ENCODE results near the gene GOLGA2.

Gene GOLGA2

DNA sequence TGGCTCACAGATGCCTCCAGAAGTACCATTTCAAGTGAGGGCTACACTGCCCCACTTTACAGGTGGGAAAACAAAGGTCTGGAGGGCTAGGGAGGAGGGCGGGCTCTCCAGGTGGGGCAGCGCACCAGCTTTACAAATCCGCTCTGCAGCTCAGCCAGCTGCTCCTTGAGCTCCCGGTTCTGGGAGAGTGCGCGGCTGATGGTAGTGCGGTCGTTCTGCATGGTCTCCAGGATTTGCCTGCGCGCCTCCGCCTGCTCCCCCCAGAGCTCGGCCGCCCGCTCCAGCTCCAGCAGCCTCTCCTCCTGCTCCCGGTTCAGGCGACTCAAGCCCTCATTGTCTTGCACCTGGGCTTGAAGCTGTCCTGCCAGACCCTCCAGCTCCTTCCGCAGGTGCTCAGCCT is 15.5 kb downstream of the GOLGA2 start:
- DNase-seq, result no peak

DNA sequence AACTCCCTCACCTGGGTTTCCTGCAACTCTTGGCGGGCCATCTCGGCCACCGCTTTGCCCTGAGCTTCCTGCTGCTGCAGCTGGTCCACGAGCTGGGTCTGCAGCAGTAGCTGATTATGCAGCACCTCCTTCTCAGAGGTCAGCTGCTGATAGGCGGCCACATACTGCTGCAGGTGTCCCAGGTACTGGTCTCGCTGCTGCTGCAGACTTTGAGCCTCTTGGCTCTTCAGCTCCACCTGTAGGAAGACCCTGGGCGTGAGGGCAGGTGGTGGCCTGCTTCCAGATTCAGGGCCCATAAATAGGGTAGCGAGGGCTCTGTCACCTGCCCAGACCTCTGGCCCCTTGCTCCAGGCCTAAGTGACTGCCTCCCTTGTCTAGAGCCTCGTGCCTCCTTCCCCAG is 16.7 kb downstream of the GOLGA2 start:
- no peak for DNase-seq

DNA sequence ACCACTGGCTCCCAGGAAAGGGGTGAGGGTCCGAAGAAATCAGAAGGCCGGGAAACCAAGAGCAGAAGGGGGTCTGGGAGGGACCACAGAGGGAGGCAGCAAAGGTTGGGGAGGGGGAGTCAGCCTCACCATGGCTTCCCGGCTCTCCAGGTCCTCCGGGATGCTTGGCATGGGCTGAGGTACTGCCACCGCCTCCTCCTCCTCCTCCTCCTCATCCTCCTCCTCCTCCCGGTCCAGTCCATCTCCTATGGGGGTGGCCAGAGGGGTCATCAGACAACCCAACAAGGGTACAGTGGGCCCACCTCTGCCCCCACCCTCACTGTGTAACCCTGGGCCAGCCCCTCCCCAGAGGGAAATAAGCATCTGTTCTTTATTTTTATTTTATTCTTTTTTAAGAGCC is 17.5 kb downstream of the GOLGA2 start:
- no peak for DNase-seq

DNA sequence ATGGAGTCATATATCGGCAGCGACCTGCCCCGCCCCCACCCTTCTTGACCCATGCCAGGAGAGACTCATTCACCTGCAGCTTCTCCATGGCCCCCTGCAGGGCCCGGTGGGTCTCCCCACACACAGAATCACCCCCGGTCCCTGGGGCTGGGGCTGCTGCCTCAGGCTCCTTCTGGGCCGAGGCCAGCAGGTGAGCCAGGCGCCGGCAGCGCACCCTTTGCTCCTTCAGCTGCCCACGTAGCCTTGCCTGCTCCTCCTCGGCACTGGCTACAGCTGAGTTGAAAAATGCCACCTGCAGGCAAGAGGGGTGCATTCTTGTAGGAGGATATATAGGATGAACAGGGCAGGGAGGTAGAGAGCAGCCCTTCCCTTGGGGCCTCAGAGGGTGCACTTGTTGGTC is 17.9 kb downstream of the GOLGA2 start:
- no peak for DNase-seq

DNA sequence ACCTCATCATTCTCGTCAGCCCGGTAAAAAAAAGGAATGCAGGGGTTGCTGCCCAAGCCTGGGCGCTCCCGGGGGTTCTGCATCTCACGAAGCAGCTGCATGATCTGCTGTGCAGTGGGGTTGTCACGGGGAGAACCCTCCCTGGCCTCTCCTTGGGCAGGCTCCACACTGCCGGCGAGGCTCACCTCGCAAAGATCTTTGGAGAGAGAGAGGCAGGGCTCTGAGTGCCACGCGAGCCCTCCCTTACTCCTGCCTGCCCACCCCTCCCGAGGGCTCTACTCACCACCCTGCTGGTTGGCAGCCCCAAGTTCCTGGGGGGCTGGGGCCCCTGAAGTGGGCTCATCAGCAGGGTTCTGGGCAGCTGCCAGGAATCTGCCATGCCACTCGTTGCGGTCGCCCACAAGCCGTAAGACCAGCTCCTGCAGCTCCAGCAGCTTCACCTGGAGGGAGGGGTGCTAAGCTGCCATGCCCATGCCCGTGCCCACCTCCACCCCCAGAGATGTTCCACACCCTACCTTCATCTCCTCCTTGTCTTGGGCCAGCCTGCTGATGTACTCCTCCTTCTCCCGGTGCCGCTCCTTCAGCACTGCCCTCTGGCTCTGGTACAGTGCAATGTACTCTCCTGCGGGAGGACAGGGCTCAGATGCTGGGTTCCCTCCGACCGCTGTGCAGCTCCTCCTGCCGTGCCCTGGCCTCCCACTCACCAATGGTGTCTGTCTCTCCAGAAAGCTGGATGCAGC is 18.6 kb downstream of the GOLGA2 start:
- DNase-seq, result peak in 1 of 56 donors; percentile 25

DNA sequence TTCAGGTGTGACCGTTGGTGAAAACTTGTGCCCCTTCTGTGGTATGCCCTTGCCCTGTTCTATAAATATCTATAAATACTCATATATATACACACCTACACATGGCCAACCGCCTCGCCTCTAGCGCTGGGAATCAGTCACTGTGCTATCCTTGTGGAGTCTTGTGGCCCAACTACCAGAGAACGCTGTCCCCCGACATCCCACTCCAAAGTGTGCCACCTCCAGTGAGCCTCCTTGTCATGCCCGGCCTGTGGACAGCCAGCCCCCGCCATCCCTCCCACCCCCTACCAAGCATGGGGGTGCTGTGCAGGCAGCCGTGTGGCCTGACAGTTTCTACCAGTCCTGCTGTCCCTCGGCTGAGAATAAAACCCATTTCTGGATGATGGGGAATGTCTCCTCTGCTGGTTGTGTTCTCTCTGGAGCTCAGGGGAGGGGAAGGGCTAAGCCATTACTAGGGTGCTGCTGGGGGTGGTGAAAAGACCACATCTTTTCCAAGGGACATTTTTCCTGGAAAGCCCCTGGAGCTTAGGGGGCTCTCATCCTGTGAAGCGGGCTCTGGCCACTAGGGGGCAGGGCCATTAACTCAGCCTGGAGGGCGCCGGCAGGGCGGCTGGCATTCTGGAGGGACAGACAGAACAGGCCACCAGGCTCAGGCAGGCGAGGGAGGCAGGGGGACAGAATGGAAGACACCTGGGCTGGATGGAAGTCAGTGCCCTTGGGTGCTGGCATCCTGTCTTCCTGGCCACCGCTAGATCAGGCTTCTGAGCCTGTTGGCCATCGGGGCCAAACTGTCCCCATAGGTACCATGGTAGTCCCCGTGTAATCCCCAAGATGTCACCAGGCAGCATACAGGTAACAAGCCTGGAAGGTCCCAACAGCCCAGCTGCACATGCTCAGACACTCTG is 20.7 kb downstream of the GOLGA2 start:
- DNase-seq, result peak in 34 of 56 donors; percentile 5 to 70 (median 23)

DNA sequence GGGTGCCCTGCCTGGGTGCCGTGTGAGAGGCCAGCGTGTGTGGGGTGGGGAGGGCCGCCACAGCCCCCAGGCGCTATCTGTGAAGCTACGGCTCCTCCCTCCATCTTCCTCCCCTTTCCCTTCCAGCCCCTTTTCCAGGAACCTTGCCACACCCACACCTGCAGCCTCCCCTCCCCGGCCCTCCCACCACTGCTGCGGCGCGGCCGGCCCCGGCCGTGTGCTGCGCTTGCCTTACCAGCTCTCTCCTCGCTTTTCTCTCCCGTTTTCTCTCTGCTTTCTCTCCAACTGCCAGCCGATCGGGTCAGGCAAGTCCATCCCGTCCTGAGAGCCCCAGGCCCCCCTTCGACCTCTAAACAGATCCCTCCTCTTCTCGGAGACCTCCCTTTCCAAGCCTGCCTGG is 21.4 kb downstream of the GOLGA2 start:
- DNase-seq, result no peak

DNA sequence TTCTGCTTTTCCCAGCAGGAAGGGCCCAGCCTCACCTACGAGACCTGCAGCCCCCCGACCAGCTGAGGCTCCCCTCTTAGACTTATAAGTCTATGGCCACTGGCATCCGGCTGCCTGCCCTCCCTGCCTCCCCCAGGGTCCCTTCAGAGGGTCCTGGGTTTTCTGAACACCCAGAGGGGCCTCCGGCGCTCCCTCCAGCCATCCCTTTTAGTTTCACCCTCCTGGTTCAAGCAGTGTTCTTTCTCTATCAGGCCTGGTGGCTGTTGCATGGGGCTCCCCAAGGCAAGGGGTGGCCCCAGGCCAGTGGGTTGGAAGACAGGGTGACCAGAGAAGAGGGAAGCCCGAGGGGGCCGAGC is 21.8 kb downstream of the GOLGA2 start:
- no peak for DNase-seq

DNA sequence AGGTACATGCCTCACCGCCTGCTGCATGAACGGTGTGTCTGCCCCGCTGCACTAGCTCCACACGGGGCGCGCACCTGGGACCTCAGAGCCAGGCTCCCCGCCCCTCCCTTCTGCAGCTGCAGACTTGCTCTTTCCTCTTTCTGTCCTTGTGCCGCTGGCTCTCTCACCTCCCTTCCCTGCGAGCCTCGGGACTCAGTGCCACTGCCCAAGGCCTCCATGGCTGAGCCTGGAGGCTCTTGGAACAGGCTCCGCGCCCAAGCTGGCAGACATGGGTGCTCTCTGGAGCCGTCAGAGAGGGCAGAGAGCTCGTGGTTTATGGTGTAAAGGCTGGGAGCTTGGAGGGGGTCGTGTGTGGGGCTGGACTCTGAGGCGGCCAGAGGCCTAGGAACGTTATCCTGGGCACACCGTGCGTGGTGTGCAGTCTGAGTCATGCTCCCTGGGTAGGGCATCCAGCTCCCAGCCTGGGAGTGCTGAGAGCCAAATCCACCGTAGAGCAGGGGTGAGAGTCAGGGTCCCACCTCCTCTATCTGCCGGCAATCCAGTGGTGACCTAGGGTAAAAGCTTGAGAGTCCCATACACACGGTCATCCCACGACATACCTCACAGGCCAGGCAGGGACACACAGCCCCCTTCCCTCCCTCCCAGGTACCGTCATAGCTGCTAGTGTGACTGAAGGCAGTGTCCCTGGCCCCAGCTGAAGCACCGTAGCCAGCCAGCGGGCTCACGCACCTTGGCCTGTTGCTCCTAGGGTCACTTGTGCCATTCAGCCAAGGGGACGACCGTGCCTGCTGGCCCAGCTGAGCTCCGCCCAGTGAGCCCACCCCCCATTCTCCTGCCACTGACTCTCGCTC is 22.4 kb downstream of the GOLGA2 start:
- no peak for DNase-seq

DNA sequence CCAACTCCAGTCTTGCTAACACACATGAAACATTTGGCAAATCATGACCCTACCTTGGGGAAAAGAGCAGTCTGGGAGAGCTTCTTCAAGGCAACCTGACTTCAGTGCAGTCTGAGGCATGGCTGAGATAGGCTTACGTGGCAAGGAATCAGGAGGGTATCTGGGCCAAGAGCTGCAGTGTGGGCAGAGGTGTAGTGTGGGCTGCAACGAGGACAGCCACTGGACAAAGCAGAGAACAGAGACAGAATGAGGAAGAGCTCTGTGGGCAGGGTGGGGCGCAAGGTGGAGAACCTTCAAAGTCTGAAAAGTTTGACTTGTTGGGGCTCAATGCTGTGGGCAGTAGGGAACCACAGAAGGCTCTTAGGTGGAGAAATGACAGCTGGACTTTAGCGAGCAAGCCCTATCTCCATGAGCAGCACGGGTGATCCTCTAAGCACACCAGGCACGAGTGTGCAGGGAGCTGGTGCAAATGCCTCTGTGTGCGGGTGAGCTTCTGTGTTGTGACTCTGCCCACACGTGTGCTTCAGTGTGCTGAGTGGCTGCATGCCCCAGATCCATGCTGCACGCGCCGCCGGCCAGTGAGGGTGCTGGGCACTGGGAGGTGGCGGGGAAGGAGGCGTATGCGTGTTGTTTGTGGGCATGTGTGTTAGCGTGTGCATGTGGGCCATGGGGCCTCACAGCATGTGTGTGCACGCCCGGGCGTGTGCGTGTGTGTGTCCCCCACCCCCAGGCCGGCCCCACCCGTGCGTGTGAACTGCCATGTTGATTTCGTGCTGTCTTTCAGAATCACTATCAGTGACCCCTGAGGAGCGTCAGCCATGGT is 23.3 kb downstream of the GOLGA2 start:
- no peak for DNase-seq

DNA sequence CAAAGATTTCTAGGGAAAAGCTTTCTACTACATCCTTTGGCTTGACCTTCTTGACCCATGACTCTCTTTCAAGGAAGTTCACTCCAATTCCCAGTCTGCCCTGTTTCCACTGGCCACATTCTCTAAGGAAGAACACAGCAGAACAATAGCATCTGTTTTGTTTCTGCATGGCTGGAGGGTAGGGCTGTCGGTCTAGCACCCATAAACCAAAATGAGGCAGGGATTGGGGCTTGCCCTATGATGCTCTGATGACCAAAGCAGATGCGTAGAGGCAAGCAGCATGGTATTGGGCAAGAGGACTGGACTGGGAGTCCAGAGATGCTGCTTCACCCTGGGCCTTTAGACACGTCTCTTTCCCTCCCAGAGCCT is 24.1 kb downstream of the GOLGA2 start:
- DNase-seq, result no peak

DNA sequence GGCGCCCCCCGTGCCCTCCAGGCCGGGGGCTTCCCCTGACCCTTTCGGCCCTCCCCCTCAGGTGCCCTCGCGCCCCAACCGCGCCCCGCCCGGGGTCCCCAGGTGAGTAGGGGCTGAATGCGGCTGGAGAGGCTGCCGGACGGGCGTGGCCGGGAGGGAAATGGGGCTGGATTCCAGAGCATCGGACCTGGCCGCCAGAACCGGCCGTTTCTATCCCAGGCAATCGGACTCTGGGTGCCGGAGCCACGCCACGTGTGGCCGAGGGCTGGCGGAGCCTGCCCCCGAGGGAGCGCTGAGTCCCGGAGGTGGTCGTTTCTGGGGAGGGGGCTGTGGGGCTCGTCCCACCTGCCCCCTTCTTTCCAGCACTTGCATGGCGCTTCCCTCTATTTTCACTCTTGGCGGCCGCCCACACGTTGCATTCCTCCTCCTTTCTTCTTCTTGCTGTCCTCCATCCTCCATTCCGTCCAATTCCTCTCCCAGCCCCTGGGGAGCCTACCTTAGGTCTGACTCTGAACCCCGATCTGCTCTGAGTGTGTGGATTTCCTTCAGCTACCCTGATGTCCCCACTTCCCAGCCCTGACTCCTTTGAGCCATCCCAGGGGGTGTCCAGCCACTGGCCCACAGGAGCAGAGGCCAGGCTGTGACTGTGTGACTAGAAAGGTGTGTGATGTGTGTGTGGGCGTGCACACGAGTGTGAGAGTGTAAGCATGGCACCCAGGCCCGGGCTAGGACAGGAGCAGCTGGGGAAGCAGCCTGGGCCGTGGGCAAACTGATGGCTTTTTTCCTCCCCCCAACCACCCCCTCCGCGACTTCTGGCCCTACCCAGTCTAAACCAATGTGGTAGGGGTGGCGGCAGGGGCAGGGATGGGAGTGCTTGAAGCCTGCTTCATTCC is 24.7 kb downstream of the GOLGA2 start:
- no peak for DNase-seq

DNA sequence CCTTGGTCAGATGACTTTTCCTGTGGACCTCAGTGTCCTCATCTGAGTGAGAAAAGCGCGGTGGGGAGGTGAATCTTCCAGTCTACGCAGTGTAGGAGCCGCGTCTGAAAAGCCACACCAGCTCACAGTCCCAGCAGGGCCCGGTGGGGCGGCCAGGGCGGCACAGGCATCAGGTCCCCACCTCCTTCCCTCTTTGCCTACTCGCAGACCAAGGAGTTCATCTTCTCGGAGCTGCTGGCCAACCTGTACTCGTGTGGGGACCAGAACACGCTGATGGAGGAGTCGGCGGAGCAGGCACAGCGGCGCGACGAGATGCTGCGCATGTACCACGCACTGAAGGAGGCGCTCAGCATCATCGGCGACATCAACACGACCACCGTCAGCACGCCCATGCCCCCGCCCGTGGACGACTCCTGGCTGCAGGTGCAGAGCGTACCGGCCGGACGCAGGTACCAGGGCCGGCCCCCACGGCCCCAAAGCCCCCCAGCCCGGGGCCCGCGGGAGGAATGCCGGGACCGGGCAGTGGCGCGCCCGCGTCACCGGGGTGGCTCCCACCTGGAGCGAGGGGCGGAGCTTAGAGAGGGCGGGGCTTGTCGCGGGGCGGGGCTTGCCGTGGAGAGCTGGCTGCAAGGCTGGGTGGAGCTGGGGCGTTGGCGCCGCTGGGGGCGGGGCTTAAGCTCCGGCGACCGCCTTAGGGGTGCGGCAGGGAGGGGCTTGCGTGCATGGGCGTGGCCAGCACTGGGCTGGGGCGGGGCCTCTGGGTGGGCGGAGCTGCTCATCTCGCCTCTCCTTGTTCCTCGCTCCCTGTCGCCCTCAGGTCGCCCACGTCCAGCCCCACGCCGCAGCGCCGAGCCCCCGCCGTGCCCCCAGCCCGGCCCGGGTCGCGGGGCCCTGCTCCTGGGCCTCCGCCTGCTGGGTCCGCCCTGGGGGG is 25.6 kb downstream of the GOLGA2 start:
- DNase-seq, result peak in 39 of 56 donors; percentile 8 to 87 (median 47)

DNA sequence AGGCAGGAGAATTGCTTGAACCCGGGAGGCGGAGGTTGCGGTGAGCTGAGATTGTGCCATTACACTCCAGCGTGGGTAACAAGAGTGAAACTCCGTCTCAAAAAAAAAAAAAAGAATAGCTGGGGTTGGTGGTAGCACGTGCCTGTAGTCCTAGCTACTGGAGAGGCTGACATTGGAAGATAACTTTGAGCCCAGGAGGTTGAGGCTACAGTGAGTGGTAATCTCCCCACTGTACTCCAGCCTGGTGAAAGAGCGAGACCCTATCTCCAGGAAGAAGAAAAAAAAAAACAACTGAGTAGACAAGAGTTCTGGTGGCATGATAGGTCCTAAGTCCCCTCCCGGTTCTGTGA is 26.3 kb downstream of the GOLGA2 start:
- DNase-seq, result no peak

DNA sequence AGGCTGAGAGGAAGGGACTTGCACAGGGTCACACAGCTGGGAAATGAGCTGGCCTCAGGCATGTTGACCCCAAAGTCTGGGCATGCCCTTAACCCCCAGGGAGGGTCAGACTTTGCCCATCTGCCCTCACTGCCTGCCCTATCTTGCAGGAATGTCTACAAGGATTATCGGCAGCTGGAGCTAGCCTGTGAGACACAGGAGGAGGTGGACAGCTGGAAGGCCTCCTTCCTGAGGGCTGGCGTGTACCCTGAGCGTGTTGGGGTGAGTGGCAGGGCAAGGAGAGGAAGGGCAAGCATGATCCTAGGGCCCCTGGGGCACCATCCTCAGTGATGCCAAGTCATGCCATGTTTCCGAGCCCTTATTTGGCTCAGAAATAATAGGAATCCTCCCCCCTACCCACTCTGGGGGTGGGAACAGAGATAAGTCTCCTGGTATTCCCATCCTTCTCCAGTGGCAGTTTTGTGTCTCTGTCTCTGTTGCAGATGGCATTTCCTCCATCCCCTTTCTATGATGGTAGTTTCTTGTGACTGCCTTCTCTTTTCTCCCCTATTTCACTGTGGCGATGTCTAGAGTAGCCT is 28.5 kb downstream of the GOLGA2 start:
- DNase-seq, result peak in 2 of 56 donors; percentile 15 to 46

DNA sequence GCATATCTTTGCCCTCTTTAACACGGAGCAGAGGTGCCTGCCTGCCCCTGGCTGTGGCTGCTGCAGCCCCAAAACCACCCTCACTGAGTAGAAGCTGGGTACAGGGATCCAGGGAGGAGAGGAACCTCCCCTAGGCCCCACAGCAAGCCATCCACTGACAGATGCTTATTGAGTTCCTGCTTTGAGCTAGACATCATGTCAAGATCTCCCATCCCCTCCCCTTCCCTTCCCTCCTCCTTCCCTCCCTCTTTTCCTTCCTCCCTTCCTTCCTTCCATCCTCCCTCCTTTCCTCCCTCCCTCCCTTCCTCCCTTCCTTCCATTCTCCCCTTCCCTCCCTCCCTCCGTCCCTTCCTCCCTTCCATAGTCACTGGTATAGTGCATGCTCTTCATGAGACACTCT is 29.3 kb downstream of the GOLGA2 start:
- no peak for DNase-seq

DNA sequence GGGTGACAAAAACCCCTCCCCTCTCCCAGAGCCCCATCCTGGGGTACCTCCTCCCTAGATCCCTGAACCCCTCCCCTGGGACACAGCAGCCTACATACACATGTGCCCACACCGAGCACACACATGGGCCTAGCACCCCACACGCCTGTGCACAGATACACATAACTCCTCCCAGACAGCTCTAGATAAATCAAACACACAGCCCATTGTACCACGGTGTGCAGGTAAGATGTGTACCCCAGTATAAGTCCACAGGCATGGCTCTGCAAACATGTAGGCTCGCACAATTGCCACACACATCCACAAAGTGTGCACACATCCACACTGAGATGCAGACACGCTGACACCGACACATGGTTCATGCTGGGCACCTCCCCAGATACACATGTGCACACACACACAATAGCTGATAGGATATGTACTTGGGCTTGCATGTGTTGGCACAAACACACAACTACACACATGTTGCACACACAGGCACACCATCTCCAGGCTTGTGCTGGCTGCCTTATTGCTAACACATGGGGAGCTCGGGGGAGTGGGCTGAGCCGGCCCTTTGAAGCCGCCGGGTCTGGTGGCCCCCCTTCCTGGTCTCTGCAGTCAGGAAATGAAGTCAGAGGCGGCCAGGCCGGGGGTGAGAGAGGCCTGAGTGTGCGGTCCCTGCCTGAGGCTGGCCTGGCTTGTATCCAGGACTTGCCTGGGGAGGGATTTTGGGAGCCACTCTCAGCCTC is 30.2 kb downstream of the GOLGA2 start:
- no peak for DNase-seq

DNA sequence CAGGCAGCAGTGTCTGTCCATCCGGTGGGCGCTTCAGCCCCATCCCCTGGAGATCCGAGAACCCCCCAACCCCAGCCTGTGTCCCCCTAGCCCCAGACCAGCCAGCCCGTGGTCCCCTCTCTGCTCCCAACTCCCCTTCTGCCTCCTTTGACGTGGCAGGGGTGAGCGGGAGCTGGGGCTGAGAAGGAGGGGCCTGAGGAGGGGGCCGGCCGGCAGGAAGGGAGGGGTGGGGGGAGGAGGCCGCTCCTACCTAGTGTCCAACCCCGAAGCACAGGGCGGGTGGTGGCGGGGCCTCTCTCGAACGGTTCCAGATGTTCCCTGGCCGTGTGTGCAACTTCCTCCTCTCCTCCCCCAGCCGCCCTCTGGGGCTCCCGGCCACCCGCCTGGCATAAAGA is 31.0 kb downstream of the GOLGA2 start:
- peak in 6 of 56 donors; percentile 12 to 35 (median 24) for DNase-seq

Data from nucleus accumbens (tissue), 56 donors.